ENCODE results near the gene PXN.
A peak's percentile ranks its signal among the peaks of the same experiment; 100 is the strongest.
"Not testable (repeated sequence)": the region's sequence is repeated elsewhere in the genome, so short reads cannot be mapped to it uniquely, and the experiment has no call there.

Gene PXN

GRCh38 chr12:120211243-120211903, 54.2 kb downstream of the PXN start:
- no peak for DNase-seq (ENCODE audit: low read depth, low spot score)

GRCh38 chr12:120209851-120210250, 55.7 kb downstream of the PXN start:
- no peak for DNase-seq (ENCODE audit: low read depth, low spot score)

GRCh38 chr12:120207227-120207626, 58.3 kb downstream of the PXN start:
- DNase-seq (ENCODE audit: low read depth, low spot score), result no peak

DNA sequence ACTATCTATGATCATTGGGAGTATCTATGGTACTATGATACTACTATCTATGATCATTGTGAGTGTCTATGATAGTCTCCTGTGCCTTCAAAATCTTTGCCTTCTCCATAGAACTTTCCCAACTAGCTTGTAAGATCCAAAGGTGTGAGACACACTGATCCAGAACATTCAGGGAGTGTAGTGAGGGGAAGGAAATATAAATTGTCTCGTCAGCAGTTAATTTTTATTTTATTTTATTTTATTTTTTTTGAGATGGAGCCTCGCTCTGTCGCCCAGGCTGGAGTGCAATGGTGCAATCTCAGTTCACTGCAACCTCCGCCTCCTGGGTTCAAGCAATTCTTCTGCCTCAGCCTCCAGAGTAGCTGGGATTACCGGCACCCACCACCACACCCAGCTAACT, 58.7 kb downstream of the PXN start:
- not testable (repeated sequence) for DNase-seq (ENCODE audit: low read depth, low spot score)

DNA sequence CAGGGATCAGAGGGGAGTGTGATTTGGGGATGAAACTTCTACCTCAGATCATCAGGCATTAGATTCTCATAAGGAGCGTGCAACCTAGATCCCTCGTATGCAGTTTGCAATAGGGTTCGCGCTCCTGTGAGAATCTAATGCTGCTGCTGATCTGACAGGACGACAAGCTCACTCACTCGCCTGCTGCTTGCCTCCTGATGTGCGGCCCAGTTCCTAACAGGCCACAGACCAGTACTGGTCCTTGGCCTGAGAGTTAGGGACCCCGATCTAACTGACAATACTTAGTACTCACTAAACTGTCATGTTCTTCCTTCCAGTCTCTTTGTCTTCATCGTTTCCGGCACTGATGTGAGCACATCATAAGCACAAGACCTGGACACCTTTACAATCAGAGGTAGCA, 59.3 kb downstream of the PXN start:
- DNase-seq (ENCODE audit: low read depth, low spot score), result no peak

GRCh38 chr12:120204171-120204570, 61.4 kb downstream of the PXN start:
- no peak for DNase-seq (ENCODE audit: low read depth, low spot score)

DNA sequence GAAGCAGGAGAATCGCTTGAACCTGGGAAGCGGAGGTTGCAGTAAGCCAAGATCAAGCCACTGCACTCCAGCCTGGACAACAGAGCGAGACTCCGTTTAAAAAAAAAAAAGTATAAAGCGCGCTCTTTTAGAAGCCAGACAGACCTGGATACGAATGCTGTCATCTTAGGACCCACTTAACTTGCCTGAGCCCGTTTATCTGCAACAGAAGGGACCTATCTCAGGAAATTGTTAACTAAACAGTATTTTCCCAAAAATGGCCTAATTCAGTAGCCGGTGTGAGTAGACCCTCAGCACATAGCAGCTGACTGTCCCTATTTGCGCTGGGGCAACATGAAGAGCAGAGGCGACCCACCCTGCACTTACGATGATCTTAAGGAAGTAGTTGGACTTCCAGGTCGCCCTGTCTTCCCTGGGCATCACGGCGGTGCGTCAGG, 65.1 kb downstream of the PXN start:
- DNase-seq (ENCODE audit: low read depth, low spot score), result no peak

DNA sequence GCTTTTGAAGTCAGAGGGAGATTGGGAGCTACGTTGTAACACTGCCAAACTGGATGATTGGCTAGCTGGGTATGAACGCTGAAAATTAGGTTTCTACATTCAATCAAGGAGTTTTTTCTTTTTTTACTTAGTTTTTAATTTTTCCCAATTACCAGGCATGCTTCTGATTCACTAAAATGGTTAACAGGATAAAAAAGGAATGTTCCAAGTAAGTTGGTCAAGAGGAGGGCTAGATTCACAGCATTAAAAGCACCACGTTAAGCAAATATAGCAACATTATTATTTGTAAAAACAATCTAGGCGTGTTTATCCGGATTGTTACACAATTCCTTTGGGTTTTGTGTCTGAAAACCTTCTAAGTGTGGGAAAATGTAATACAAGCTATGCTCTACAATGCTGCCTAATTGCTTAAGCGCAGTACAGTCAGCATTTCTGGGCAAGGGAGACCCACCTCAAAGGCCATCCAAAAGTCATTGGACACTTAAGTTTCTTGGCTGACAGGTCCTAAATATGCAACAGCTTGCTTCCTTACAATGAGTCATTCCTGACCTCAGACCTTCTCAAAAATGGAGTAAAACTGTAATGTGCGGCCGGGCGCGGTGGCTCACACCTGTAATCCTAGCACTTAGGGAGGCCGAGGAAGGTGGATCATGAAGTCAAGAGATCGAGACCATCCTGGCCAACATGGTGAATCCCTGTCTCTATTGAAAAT, 65.8 kb downstream of the PXN start:
- DNase-seq (ENCODE audit: low read depth, low spot score), result peak; percentile 18

- no peak for DNase-seq (ENCODE audit: low read depth, low spot score)
Measured at GRCh38 chr12:120199025-120199424, 66.5 kb downstream of the PXN start.

GRCh38 chr12:120197542-120197887, 68.0 kb downstream of the PXN start:
- no peak for DNase-seq (ENCODE audit: low read depth, low spot score)

DNA sequence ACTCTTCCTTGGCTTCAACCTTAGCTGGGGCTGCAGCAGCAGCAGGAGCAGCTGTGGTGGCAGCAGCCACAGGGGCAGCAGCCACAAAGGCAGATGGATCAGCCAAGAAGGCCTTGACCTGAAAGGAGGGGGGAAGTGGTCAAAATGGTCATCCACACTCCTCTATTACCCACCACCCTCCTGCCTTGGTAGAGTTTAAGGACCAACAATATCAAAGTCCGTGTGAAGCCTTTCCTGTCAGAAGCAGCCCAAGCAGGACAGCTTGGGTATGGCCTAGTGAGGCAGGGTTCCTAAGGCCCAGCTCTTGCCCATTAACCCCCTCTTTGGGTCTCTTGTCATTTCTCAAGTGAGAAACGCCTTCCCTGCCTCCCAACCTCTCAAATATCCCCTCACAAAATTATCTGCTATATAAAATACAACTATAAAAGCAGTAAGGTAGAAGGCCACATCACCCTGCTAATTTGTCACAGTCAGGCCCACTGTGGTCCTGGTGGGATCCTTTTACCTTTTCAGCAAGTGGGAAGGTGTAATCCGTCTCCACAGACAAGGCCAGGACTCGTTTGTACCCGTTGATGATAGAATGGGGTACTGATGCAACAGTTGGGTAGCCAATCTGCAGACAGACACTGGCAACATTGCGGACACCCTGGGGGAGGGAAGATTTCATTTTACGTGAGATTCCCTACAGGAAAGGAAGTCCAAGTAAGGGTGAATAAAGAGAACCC, 68.6 kb downstream of the PXN start:
- DNase-seq (ENCODE audit: low read depth, low spot score), result peak; percentile 25

- DNase-seq (ENCODE audit: low read depth, low spot score), result no peak
Measured at GRCh38 chr12:120196363-120196762, 69.2 kb downstream of the PXN start.

DNA sequence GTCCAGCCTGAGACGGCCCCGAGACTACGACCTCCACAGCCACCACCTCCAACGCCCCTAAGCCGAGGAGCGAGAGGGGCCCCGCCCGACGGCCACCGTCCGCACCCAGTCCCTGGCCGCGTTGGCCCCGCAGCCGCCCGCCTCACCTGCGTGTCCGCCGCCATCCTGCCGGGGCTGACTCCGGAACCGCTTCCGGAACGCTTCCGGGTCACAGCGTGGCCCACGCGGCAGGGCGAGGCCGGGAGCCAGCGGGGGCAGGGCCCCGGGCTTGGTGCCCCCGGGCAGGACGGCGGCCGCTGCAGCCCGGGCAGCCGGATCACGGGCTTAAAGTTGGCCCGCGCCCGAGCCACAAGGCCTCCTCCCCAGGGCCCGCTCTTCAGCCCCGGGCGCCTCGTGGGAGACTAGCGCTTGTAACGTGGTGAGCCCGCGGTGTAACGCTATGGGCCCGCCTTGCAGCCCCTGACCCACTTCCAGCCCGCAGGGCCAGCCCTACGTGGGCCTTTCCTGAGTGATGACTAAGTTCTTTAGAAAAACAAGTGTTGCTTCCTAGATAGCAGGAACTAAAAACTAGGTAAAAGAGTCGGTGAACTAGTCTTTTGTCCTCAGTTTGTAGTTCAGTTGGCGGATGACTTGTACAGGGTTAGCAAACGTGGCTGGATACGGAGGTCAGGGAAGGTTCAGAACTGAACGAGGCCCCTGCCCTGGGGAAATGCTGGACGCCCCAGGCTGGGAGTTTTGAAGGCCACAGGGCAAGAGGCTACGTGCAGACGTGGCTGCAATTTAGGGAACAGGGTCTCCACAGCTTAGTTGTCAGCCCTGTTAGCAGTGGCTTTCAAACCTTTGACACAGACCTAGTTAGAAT, 70.8 kb downstream of the PXN start, which contains the start of gene GCN1:
Gene GCN1, minus strand, starts transcription at position 182 of the 862 bp plus-strand sequence. Its CDS starts 18 bp downstream, at position 164.
- DNase-seq (ENCODE audit: low read depth, low spot score), result peak; percentile 90

- DNase-seq (ENCODE audit: low read depth, low spot score), result no peak
Measured at GRCh38 chr12:120194226-120194533, 71.3 kb downstream of the PXN start.

- DNase-seq (ENCODE audit: low read depth, low spot score), result not testable (repeated sequence)
Measured at GRCh38 chr12:120193286-120193685, 72.2 kb downstream of the PXN start.

GRCh38 chr12:120190985-120191480, 74.5 kb downstream of the PXN start:
- DNase-seq (ENCODE audit: low read depth, low spot score), result no peak

GRCh38 chr12:120190386-120190785, 75.1 kb downstream of the PXN start:
- DNase-seq (ENCODE audit: low read depth, low spot score), result no peak

- DNase-seq (ENCODE audit: low read depth, low spot score), result no peak
Measured at GRCh38 chr12:120186654-120187053, 78.9 kb downstream of the PXN start.

DNA sequence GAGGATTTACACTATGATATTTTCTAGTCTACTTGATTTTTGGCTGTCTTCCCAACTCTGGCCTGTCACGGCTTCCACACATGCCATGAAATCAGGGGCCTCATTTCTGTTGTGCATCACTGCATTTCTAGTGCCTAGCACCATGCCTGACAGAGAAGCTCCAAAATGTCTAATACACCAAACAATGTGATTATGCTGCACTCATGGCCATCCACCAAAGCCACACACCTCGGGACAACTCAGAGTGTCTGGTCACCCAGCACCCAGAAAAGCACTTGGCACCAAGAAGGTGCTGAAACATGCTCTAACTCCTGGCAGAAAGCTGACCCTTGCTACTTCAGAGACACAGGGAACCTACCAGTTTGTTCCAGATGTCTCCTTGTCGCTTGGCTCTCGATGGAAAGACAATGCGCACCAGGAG, 82.3 kb downstream of the PXN start:
- no peak for DNase-seq (ENCODE audit: low read depth, low spot score)

GRCh38 chr12:120181991-120182631, 83.4 kb downstream of the PXN start:
- DNase-seq (ENCODE audit: low read depth, low spot score), result peak; percentile 83

GRCh38 chr12:120180975-120181374, 84.6 kb downstream of the PXN start:
- no peak for DNase-seq (ENCODE audit: low read depth, low spot score)

Measured in ELF-1 (cell line).